ENCODE results near the gene HOXA11. TPM values are rescaled to one million over a fixed set of nuclear protein-coding genes. Genes with fewer than 3 reads are reported as not detected.

The HOXA11 gene
- total RNA-seq, 1 experiment from 2014 or later = not detected

DNA sequence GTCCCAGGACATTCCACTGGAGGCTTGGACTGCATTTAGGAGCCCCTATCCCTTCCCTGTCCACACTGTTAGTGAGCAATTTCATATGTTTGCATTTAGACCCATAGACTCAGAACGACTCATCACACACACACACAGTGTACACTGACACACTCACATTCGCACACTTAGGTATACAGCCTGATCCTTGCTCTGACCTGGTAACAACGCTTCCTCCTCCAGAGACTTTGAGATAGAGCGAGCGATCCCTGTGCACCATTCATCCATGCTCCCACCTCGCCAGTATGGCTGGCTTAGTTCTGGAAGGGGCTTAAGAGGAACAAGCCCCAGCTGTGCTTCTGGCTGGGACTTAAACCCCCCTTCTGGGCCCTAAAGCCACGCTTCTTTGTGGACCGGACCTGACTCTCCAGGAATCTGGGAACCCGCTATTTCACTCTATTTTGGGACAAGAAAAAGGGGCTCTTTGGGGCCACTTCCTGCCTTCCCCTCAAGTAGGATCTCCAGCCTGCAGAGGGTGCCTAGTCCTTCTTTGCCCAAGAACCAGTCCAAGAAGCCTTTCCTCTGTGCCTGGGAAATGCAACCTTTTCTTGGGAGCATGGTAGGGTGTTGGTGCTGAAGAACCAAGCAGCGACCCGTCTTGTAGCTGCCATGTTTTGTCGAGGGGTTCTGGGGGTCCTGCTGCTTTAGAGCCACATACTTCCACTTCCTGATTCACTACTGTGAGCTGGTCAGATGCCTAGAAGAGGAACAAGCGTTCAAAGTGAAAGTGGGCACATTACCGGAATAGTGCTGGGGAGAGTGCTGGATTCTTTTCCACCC, 15.9 kb upstream of the HOXA11 start (continued):
- TF ChIP-seq, protein P1, sequence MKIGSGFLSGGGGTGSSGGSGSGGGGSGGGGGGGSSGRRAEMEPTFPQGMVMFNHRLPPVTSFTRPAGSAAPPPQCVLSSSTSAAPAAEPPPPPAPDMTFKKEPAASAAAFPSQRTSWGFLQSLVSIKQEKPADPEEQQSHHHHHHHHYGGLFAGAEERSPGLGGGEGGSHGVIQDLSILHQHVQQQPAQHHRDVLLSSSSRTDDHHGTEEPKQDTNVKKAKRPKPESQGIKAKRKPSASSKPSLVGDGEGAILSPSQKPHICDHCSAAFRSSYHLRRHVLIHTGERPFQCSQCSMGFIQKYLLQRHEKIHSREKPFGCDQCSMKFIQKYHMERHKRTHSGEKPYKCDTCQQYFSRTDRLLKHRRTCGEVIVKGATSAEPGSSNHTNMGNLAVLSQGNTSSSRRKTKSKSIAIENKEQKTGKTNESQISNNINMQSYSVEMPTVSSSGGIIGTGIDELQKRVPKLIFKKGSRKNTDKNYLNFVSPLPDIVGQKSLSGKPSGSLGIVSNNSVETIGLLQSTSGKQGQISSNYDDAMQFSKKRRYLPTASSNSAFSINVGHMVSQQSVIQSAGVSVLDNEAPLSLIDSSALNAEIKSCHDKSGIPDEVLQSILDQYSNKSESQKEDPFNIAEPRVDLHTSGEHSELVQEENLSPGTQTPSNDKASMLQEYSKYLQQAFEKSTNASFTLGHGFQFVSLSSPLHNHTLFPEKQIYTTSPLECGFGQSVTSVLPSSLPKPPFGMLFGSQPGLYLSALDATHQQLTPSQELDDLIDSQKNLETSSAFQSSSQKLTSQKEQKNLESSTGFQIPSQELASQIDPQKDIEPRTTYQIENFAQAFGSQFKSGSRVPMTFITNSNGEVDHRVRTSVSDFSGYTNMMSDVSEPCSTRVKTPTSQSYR (CRISPR knock-in tag; IDR thresholded peaks at IDR 0.05) = no peak
- TF ChIP-seq EMX1 (CRISPR knock-in tag; IDR thresholded peaks at IDR 0.05) (no peak), OVOL2 (CRISPR knock-in tag; IDR thresholded peaks at IDR 0.05; ENCODE audit: borderline replicate concordance) (no peak), TEAD1 (CRISPR knock-in tag; IDR thresholded peaks at IDR 0.05) (no peak)
- TF ChIP-seq, protein P2, sequence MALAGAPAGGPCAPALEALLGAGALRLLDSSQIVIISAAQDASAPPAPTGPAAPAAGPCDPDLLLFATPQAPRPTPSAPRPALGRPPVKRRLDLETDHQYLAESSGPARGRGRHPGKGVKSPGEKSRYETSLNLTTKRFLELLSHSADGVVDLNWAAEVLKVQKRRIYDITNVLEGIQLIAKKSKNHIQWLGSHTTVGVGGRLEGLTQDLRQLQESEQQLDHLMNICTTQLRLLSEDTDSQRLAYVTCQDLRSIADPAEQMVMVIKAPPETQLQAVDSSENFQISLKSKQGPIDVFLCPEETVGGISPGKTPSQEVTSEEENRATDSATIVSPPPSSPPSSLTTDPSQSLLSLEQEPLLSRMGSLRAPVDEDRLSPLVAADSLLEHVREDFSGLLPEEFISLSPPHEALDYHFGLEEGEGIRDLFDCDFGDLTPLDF (CRISPR knock-in tag; IDR thresholded peaks at IDR 0.05) = no peak

DNA sequence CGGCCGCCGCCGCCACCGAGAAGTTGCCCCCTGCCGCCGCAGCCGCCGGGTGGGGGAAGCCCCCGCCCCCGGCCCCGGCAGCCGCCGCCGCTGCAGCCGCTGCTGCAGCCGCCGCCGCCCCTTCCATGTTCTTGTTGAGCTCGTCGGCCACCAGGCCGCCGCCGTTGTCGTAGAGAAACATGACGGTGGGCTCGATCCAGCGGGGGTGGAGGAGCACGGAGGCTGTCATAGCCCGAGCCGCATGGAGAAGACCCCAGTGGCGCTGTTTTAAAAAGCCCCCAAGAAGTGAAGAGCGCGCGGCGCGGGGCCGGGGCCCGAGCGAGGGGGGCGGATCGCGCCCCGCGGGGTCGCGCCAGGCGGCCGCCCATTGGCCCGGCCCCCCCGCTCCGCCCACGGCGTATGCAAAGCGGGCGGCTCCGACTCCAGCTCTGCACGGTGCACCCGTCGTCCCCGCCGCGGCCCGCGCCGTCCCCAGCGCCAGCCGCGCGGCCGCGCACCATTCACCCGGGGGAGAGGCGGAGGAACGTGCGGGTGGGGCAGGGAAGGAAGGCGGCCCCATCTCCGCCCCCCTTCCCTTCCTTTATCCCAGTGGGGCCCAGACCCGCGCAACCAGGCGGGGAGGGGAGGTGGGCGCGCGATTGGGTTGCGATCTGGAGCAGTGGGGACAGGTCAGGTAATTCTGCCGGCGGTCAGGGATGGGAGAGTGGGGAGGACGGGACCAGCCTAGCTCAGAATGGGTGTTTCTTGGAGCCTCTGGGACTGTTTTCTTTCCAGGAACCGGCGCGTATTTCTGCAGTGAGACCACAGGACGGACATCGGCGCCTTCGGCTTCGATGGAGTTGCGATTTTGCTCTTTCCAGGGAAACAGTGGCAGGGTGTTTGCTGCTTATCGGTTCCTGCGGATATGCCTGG, 15.1 kb upstream of the HOXA11 start, which contains the start of gene HOXA13:
TSS of gene HOXA13 (minus strand) at position 243 of the 912 bp plus-strand sequence. CDS start at position 229, 14 bp downstream.
- TF ChIP-seq, protein P3, sequence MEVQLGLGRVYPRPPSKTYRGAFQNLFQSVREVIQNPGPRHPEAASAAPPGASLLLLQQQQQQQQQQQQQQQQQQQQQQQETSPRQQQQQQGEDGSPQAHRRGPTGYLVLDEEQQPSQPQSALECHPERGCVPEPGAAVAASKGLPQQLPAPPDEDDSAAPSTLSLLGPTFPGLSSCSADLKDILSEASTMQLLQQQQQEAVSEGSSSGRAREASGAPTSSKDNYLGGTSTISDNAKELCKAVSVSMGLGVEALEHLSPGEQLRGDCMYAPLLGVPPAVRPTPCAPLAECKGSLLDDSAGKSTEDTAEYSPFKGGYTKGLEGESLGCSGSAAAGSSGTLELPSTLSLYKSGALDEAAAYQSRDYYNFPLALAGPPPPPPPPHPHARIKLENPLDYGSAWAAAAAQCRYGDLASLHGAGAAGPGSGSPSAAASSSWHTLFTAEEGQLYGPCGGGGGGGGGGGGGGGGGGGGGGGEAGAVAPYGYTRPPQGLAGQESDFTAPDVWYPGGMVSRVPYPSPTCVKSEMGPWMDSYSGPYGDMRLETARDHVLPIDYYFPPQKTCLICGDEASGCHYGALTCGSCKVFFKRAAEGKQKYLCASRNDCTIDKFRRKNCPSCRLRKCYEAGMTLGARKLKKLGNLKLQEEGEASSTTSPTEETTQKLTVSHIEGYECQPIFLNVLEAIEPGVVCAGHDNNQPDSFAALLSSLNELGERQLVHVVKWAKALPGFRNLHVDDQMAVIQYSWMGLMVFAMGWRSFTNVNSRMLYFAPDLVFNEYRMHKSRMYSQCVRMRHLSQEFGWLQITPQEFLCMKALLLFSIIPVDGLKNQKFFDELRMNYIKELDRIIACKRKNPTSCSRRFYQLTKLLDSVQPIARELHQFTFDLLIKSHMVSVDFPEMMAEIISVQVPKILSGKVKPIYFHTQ (CRISPR knock-in tag; IDR thresholded peaks at IDR 0.05) = no peak
- TF ChIP-seq ZNF423 (CRISPR knock-in tag; IDR thresholded peaks at IDR 0.05) = peak; percentile 48; the same call in 1 of the 2 replicates
- ATAC-seq = peak; percentile 41
- Mint-ChIP-seq H3K4me3 (peak within 1 kb of the TSS; percentile 71), H3K27ac (no peak within 1 kb of the TSS), H3K36me3 (no peaks in the 10 kb centered on the region), H3K4me1 (peaks cover 26% of the 10 kb centered on the region), H3K9me3 (no peaks in the 10 kb centered on the region), H3K27me3 (ENCODE audit: low read depth) (peaks cover 96% of the 10 kb centered on the region)
- POLR2A ChIA-PET = interaction anchor here (0.7 to 1.4 kb wide), 3 partner anchors 12 to 49 kb away, joined by 3 read pairs; no protein-coding TSS in a partner anchor
- DNase-seq (ENCODE audit: low spot score) = no peak
- CTCF ChIA-PET = interaction anchor here (0.9 to 2.5 kb wide), 10 partner anchors 9 to 894 kb away, joined by 3 to 20 read pairs (median 5); partner anchors contain the start of genes HIBADH and HOXA5

DNA sequence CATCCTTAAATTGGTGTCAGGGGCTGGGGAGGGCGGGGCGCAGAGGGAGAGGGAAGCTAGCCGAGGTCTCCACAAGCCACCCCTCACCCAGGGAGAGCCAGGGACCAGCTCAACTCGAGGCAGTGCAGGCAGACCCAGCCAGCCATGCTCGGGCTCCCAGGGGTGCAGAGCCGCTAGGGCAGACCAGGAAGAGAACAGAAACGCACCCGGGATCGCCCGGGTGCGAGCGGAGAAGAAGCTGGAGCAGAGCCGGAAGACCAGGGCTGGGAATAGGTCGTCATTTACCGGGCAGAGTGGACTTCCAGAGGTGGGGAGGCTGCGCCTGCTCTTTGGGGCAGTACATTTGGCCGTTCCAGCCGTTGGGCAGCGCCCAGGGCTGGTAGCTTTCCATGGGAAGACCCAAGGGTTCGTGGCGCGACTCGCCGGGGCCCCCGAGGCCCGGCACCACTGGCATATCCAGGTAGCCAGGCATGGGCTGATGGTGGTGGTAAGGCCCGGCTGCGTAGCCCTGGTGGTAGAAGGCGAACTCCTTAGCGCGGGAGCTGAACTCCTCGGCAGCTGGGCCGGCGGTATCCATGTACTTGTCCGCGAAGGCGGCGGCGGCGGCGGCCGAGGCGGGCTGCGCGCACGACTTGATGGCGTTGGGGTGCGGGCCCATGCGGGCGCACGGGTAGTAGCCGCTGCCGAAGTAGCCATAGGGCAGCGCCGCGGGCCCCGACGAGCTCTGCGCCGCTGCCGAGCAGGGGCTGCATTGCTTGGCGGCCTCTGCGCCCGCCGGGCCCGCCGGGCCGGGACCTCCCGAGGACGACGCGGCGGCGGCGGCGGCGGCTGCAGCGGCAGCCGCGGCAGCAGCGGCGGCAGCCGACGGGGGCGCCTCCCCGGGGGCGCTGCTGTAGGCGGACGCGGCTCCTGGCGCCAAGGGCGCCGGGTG, 14.1 kb upstream of the HOXA11 start:
- ATAC-seq (peak; percentile 40), DNase-seq (ENCODE audit: low spot score) (peak; percentile 55)
- peaks cover 96% of the 10 kb centered on the region for H3K27me3 Mint-ChIP-seq (ENCODE audit: low read depth)
- H3K4me1 Mint-ChIP-seq = peaks cover 24% of the 10 kb centered on the region
- no peaks in the 10 kb centered on the region for H3K9me3 Mint-ChIP-seq
- H3K36me3 Mint-ChIP-seq = no peaks in the 10 kb centered on the region
- ChIA-PET CTCF (interaction anchor here (0.9 to 2.5 kb wide), 10 partner anchors 10 to 895 kb away, joined by 3 to 20 read pairs (median 5); partner anchors contain the start of genes HIBADH and HOXA5), POLR2A (interaction anchor here (1.1 to 1.4 kb wide), 2 partner anchors 11 to 50 kb away, joined by 3 read pairs; no protein-coding TSS in a partner anchor)
- H3K27ac Mint-ChIP-seq = no peak overlapping the region
- H3K4me3 Mint-ChIP-seq = peak overlapping the region; percentile 52
- TF ChIP-seq SMAD3 (CRISPR knock-in tag; IDR thresholded peaks at IDR 0.05; ENCODE audit: borderline replicate concordance) (no peak), NR3C1 (CRISPR knock-in tag; conservative IDR thresholded peaks at IDR 0.05; ENCODE audit: low read depth) (no peak), OVOL2 (CRISPR knock-in tag; IDR thresholded peaks at IDR 0.05; ENCODE audit: borderline replicate concordance) (no peak), TP53 (CRISPR knock-in tag; IDR thresholded peaks at IDR 0.05) (no peak), TEAD1 (CRISPR knock-in tag; IDR thresholded peaks at IDR 0.05) (no peak), GTF2I (CRISPR knock-in tag; conservative IDR thresholded peaks at IDR 0.05) (no peak), ELF4 (CRISPR knock-in tag; IDR thresholded peaks at IDR 0.05; ENCODE audit: low read depth) (no peak), EMX1 (CRISPR knock-in tag; IDR thresholded peaks at IDR 0.05) (no peak)
- TF ChIP-seq, protein P4, sequence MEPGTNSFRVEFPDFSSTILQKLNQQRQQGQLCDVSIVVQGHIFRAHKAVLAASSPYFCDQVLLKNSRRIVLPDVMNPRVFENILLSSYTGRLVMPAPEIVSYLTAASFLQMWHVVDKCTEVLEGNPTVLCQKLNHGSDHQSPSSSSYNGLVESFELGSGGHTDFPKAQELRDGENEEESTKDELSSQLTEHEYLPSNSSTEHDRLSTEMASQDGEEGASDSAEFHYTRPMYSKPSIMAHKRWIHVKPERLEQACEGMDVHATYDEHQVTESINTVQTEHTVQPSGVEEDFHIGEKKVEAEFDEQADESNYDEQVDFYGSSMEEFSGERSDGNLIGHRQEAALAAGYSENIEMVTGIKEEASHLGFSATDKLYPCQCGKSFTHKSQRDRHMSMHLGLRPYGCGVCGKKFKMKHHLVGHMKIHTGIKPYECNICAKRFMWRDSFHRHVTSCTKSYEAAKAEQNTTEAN (CRISPR knock-in tag; IDR thresholded peaks at IDR 0.05) = no peak
- TF ChIP-seq, protein P5, sequence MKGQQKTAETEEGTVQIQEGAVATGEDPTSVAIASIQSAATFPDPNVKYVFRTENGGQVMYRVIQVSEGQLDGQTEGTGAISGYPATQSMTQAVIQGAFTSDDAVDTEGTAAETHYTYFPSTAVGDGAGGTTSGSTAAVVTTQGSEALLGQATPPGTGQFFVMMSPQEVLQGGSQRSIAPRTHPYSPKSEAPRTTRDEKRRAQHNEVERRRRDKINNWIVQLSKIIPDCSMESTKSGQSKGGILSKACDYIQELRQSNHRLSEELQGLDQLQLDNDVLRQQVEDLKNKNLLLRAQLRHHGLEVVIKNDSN (CRISPR knock-in tag; IDR thresholded peaks at IDR 0.05) = no peak

All from WTC11 (cell line).